Fibroblast of the aortic adventitia (primary cell): ENCODE data around the gene CAMTA1. TPM values are rescaled to one million over a fixed set of nuclear protein-coding genes. Genes with fewer than 3 reads are reported as not detected.

ENCODE experiments used
- DNase-seq: peaks from one replicate; pipeline ENCODE4 v3.0.0-alpha.2; 2010; ENCODE audit warnings: low read depth
- H3K4me3 ChIP-seq: 2 replicates; pipeline ENCODE4 v1.5.1; 2011; ENCODE audit warnings: low read depth, mild to moderate bottlenecking, control low read depth, low read length, moderate library complexity
- CTCF ChIP-seq: IDR thresholded peaks from 2 replicates; pipeline ENCODE4 v1.5.1; 2011; ENCODE audit warnings: mild to moderate bottlenecking, low read length, control low read depth, inconsistent platforms; ENCODE audit not compliant: insufficient read depth
- total RNA-seq: library from RNA; depleted of rRNA; stranded (reverse); fragments of >200 nt; gene quantifications from 2 replicates; pipeline ENCODE4 v1.2.3, GENCODE V29; 2012; ENCODE audit warnings: low replicate concordance

Gene CAMTA1
- total RNA-seq, 1 donor, result 91.9 TPM

GRCh38 chr1:7695497-7696117, 910.4 kb downstream of the CAMTA1 start:
- no peak overlapping the region for H3K4me3 ChIP-seq
- no peak for DNase-seq
- TF ChIP-seq CTCF, result no peak

GRCh38 chr1:7698641-7699040, 913.4 kb downstream of the CAMTA1 start:
- H3K4me3 ChIP-seq, result no peak overlapping the region
- TF ChIP-seq CTCF, result no peak
- DNase-seq, result no peak

GRCh38 chr1:7702365-7702764, 917.1 kb downstream of the CAMTA1 start:
- H3K4me3 ChIP-seq, result no peak overlapping the region
- no peak for DNase-seq
- TF ChIP-seq CTCF, result no peak

- DNase-seq, result no peak
- no peak for TF ChIP-seq CTCF
- H3K4me3 ChIP-seq, result no peak overlapping the region
Measured at GRCh38 chr1:7703321-7704213, 918.3 kb downstream of the CAMTA1 start.

GRCh38 chr1:7704214-7705047, 919.2 kb downstream of the CAMTA1 start:
- H3K4me3 ChIP-seq, result peak overlapping the region; percentile 31
- no peak for TF ChIP-seq CTCF
- DNase-seq, result peak; percentile 62

- no peak for DNase-seq
- TF ChIP-seq CTCF, result no peak
- H3K4me3 ChIP-seq, result peak overlapping the region; percentile 31
Measured at GRCh38 chr1:7705048-7705907, 920.0 kb downstream of the CAMTA1 start.
